K562 (cell line): ENCODE measurements around the gene CDH12. TPM values are rescaled to one million over a fixed set of nuclear protein-coding genes. Genes with fewer than 3 reads are reported as not detected.

Source experiments
- ATAC-seq: fragments of 200-7000 bp; cut with Tn5 transposase; 3 replicates; pipeline ENCODE4 v1.9.1; 2020; ENCODE audit warnings: moderate library complexity
- BruUV-seq: library from RNA; stranded (reverse); fragments of 400-500 nt; replicated peaks from 2 replicates; lab custom pipeline; 2021; lab: Mats Ljungman, UMichigan
- CTCF ChIA-PET: fragments of 300-600 bp; formaldehyde crosslinking; extraction: SDS; loops from one replicate; lab custom pipeline; 2021; ENCODE audit warnings: low intra/inter-chr PET ratio; lab: Yijun Ruan, JAX
- POLR2A ChIA-PET: fragments of 300-600, 350-650 bp; sonication (Branson Sonifier 250); formaldehyde crosslinking; extraction: SDS; loops from one replicate; lab custom pipeline; 2021; ENCODE audit warnings: antibody characterized with exemption, inconsistent platforms; lab: Yijun Ruan, JAX
- DNase-seq, 4 experiments: peaks; one replicate each; pipeline versions ENCODE4 v3.0.0 to v3.0.0-alpha.2; 2011 to 2018; ENCODE audit warnings: low spot score in 3 of 4, mixed read lengths in 3 of 4; ENCODE audit errors: extremely low read depth in 1 of 4
- FAIRE-seq: peaks from 2 replicates; lab custom pipeline; 2011; peaks lifted over from hg19 to GRCh38; lab: Jason Lieb, UNC
- H2AFZ ChIP-seq: 2 replicates; pipeline ENCODE4 v1.6.0; 2011; ENCODE audit warnings: low read depth, low read length, control low read depth, inconsistent platforms
- H3K27ac ChIP-seq: fragments of 200-600 bp; 3 replicates; pipeline ENCODE4 v1.8.0; 2011; ENCODE audit warnings: low read depth, mild to moderate bottlenecking, control low read depth, inconsistent platforms, low read length, moderate library complexity, mixed read lengths; ENCODE audit errors: extremely low read depth
- H3K27me3 ChIP-seq, 2 experiments: fragments of 300-600 bp in 1 of 2; 2 replicates in 1 of 2; 3 replicates in 1 of 2; pipeline versions ENCODE4 v1.6.0 to v1.8.0; 2011; ENCODE audit warnings: inconsistent platforms in 2 of 2, low read length in 2 of 2, mild to moderate bottlenecking in 1 of 2, mixed read lengths in 1 of 2, moderate library complexity in 1 of 2; ENCODE audit not compliant: control insufficient read depth in 2 of 2, insufficient read depth in 2 of 2
- H3K36me3 ChIP-seq: fragments of 300-600 bp; 3 replicates; pipeline ENCODE4 v1.8.0; 2011; ENCODE audit warnings: mild to moderate bottlenecking, low read length, inconsistent platforms; ENCODE audit not compliant: control insufficient read depth, insufficient read depth
- H3K4me1 ChIP-seq, 2 experiments: fragments of 200-600 bp in 1 of 2; replicated peaks in 1 of 2; 2 replicates in 1 of 2; 3 replicates in 1 of 2; pipeline versions ENCODE4 v1.5.1 to v1.8.0; 2011; ENCODE audit warnings: inconsistent platforms in 2 of 2, low read length in 2 of 2, mild to moderate bottlenecking in 1 of 2, mixed read lengths in 1 of 2, moderate library complexity in 1 of 2; ENCODE audit not compliant: control insufficient read depth in 2 of 2, insufficient read depth in 2 of 2
- H3K4me2 ChIP-seq: 2 replicates; pipeline ENCODE4 v1.6.1; 2011; ENCODE audit warnings: low read length, control low read depth, inconsistent platforms, mixed read lengths; ENCODE audit not compliant: insufficient read depth
- H3K4me3 ChIP-seq: fragments of 200-600 bp; sonication (generic), shearing (Covaris generic); 2 replicates; pipeline ENCODE4 v1.5.1; 2016; ENCODE audit warnings: control low read depth, inconsistent platforms
- H3K79me2 ChIP-seq: fragments of 200-600 bp; 3 replicates; pipeline ENCODE4 v1.8.0; 2011; ENCODE audit warnings: low read length, inconsistent platforms; ENCODE audit not compliant: control insufficient read depth, insufficient read depth
- H3K9ac ChIP-seq, 2 experiments: 2 replicates each; pipeline versions ENCODE4 v1.6.0 to v1.6.1; 2011; ENCODE audit warnings: low read depth in 2 of 2, low read length in 2 of 2, control low read depth in 1 of 2, inconsistent platforms in 1 of 2, mild to moderate bottlenecking in 1 of 2, mixed read lengths in 1 of 2; ENCODE audit not compliant: insufficient read depth in 1 of 2
- H3K9me1 ChIP-seq: one replicate; pipeline ENCODE4 v1.6.0; 2011; ENCODE audit warnings: inconsistent platforms, mild to moderate bottlenecking, low read length, moderate library complexity; ENCODE audit not compliant: control insufficient read depth, insufficient read depth
- H3K9me3 ChIP-seq: replicated peaks from 2 replicates; pipeline ENCODE4 v1.5.1; 2011; ENCODE audit warnings: low read depth, low read length, inconsistent platforms; ENCODE audit not compliant: control insufficient read depth, insufficient read depth
- H4K20me1 ChIP-seq: replicated peaks from 2 replicates; pipeline ENCODE4 v1.6.1; 2011; ENCODE audit warnings: low read length, inconsistent platforms, mixed read lengths; ENCODE audit not compliant: control insufficient read depth, insufficient read depth
- ARNT ChIP-seq, 2 experiments: fragments of 450-650 bp; IDR thresholded peaks; 2 replicates each; pipeline ENCODE4 v1.6.1; 2016; ENCODE audit warnings: mild to moderate bottlenecking in 1 of 2
- BRD9 ChIP-seq: fragments of 450-650 bp; IDR thresholded peaks from 2 replicates; pipeline ENCODE4 v1.6.1; 2018; ENCODE audit warnings: low read depth; ENCODE audit not compliant: partially characterized antibody
- CSDE1 ChIP-seq, 2 experiments: fragments of 450-650 bp; IDR thresholded peaks; 2 replicates each; pipeline ENCODE4 v1.6.1; 2016; ENCODE audit warnings: mild to moderate bottlenecking in 1 of 2
- GTF2F1 ChIP-seq: IDR thresholded peaks from 2 replicates; pipeline ENCODE4 v1.6.1; 2011; ENCODE audit warnings: low read depth, low read length, improper control_type of control experiment
- IRF2 ChIP-seq: sonication (generic); formaldehyde crosslinking; IDR thresholded peaks from 2 replicates; pipeline ENCODE4 v1.8.1; 2022; ENCODE audit warnings: mild to moderate bottlenecking, missing genetic modification reagents
- MBD2 ChIP-seq: sonication (generic); IDR thresholded peaks from 2 replicates; pipeline ENCODE4 v1.6.1; 2016; ENCODE audit warnings: low read depth, borderline replicate concordance
- POLR2G ChIP-seq: fragments of 200-400 bp; formaldehyde crosslinking; IDR thresholded peaks from 2 replicates; pipeline ENCODE4 v1.6.1; 2017; ENCODE audit warnings: low read depth, mild to moderate bottlenecking, antibody characterized with exemption, low read length, moderate library complexity
- RAD21 ChIP-seq, 2 experiments: fragments of 250-450 bp in 1 of 2; fragments of 450-650 bp in 1 of 2; sonication (Bioruptor Pico) in 1 of 2; formaldehyde crosslinking in 1 of 2; IDR thresholded peaks in 1 of 2; conservative IDR thresholded peaks in 1 of 2; 2 replicates each; pipeline versions ENCODE4 v1.4.0 to v1.8.0; 2020 to 2022; ENCODE audit warnings: mild to moderate bottlenecking in 2 of 2, moderate library complexity in 1 of 2
- RBM15 ChIP-seq: fragments of 200-400 bp; formaldehyde crosslinking; IDR thresholded peaks from 2 replicates; pipeline ENCODE4 v1.6.1; 2018; ENCODE audit warnings: mild to moderate bottlenecking, low read length, moderate library complexity; ENCODE audit not compliant: insufficient read depth
- WHSC1 ChIP-seq: IDR thresholded peaks from one replicate; pipeline ENCODE4 v1.6.1; 2012; ENCODE audit warnings: low read length, control low read depth, inconsistent platforms
- XRCC3 ChIP-seq: fragments of 450-650 bp; IDR thresholded peaks from 2 replicates; pipeline ENCODE4 v1.6.1; 2017; ENCODE audit warnings: mild to moderate bottlenecking, moderate library complexity
- ZFP1 ChIP-seq: fragments of 450-650 bp; formaldehyde crosslinking; IDR thresholded peaks from 2 replicates; pipeline ENCODE4 v1.4.0; 2020; ENCODE audit warnings: mild to moderate bottlenecking, mixed read lengths
- WGBS: fragments of 100-300 bp; shearing (Covaris generic); methylation state at CpG from one replicate; pipeline ENCODE4 v1.1.6; 2016; ENCODE audit warnings: low coverage, mixed read lengths; ENCODE audit not compliant: insufficient coverage; ENCODE audit errors: missing lambda C conversion rate; 5-methylcytosine and 5-hydroxymethylcytosine counted together
- in situ Hi-C: fragments of 300-500 bp; cut with MboI; formaldehyde crosslinking; loops from 4 replicates; pipeline ENCODE4 v1.15.0; 2018; ENCODE audit warnings: inconsistent platforms, mixed read lengths
- intact Hi-C: fragments of 100-400 bp; cut with micrococcal nuclease; formaldehyde crosslinking; loops from 2 replicates; pipeline ENCODE4 v1.14.2; 2022
- polyA plus RNA-seq, 8 experiments: library from polyadenylated mRNA; depleted of rRNA in 4 of 8; stranded (reverse) in 5 of 8; unstranded in 3 of 8; fragments of >200 nt; fragmentation: Nextera tagmentation in 2 of 8; fragmentation: Illumina TruSeq in 1 of 8; extraction: Ambion mirVana in 2 of 8; extraction: Trizol in 1 of 8; gene quantifications; 2 replicates each; pipeline versions ENCODE4 v1.2.1 to v1.2.3, GENCODE V29; 2011 to 2014; ENCODE audit warnings: inconsistent platforms in 1 of 8, missing spikeins in 1 of 8
- total RNA-seq, 7 experiments: library from RNA; depleted of rRNA in 6 of 7; stranded (reverse); fragments of >200 nt in 6 of 7; fragmentation: Illumina TruSeq in 2 of 7; extraction: Trizol in 2 of 7; gene quantifications; 2 replicates each; pipeline versions ENCODE4 v1.2.1 to v1.2.3, GENCODE V29; 2011 to 2021; ENCODE audit warnings: low replicate concordance in 1 of 7
- TF ChIP-seq, protein P1 (sequence below): sonication (generic); formaldehyde crosslinking; IDR thresholded peaks from 2 replicates; pipeline ENCODE4 v1.8.0; 2022; ENCODE audit warnings: missing genetic modification reagents, mild to moderate bottlenecking, borderline replicate concordance

The CDH12 gene
- total and polyA plus RNA-seq, 9 of the 15 experiments (the other 6 are each of a cell fraction or from before 2014, with no cell fraction given): 0.03 to 1.7 (median 0.37) TPM

DNA sequence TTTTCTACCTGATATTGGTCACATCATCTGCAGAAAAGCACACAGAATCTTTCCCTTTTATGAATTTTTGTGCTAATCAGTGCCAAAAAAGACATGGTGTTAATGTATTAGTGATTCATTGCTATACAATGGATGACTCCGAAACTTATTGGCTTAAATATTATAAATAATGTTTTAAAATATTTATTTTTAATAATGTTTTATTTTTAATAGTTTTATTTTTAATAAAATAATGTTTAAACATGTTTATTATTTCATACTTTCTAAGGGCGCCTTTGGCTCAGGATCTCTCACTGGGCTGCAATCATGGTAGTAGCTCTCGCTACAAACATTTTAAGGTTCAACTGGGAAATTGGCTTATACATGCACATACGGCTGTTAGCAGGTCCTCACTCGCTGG lies 65.7 kb downstream of the CDH12 start:
- Histone ChIP-seq H3K27me3 (no peaks in the 10 kb centered on the region), H3K9ac (no peak overlapping the region), H3K9me3 (0 out of 2 replicates have a peak, but pooled peaks cover 2% of the 10 kb centered on the region), H3K36me3 (no peaks in the 10 kb centered on the region), H3K79me2 (no peaks in the 10 kb centered on the region), H4K20me1 (no peaks in the 10 kb centered on the region), H3K4me2 (no peak overlapping the region), H3K27ac (no peak overlapping the region), H3K4me3 (no peak overlapping the region), H3K4me1 (no peaks in the 10 kb centered on the region), H2AFZ (no peak overlapping the region), H3K9me1 (no peaks in the 10 kb centered on the region)
- no peak for DNase-seq
- BruUV-seq: no TSS peak
- no peak for ATAC-seq
- WGBS: 3% methylated on average over 5 of the region's 5 CpGs
- CTCF ChIA-PET: no interaction called here
- POLR2A ChIA-PET: no interaction called here
- in situ Hi-C loops (no loop called here), intact Hi-C loops (no loop called here)
- FAIRE-seq: no peak
- TF ChIP-seq WHSC1 (no peak), XRCC3 (no peak), BRD9 (no peak), ZFP1 (CRISPR knock-in tag) (no peak), GTF2F1 (no peak), POLR2G (no peak), CSDE1 (IDR thresholded peaks at IDR 0.05) (no peak), IRF2 (no peak), RBM15 (no peak), MBD2 (no peak), RAD21 (CRISPR knock-in tag; conservative IDR thresholded peaks at IDR 0.05 in 1 of 2, IDR thresholded peaks at IDR 0.05 in 1 of 2) (no peak), ARNT (IDR thresholded peaks at IDR 0.05) (no peak)
- TF ChIP-seq, protein P1, sequence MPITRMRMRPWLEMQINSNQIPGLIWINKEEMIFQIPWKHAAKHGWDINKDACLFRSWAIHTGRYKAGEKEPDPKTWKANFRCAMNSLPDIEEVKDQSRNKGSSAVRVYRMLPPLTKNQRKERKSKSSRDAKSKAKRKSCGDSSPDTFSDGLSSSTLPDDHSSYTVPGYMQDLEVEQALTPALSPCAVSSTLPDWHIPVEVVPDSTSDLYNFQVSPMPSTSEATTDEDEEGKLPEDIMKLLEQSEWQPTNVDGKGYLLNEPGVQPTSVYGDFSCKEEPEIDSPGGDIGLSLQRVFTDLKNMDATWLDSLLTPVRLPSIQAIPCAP (CRISPR knock-in tag): no peak
